K562 (cell line): ENCODE results near the gene CCDC106. TPM values are rescaled to one million over a fixed set of nuclear protein-coding genes. Genes with fewer than 3 reads are reported as not detected.
A peak's percentile ranks its signal among the peaks of the same experiment; 100 is the strongest.

Experiments
- ATF1 ChIP-seq, 2 experiments: fragments of 450-650 bp in 1 of 2; IDR thresholded peaks; 2 replicates each; pipeline ENCODE4 v1.6.1; 2016; ENCODE audit warnings: missing compliant biosample characterization in 1 of 2, missing genetic modification characterization in 1 of 2
- CHD4 ChIP-seq: fragments of 200-600 bp; sonication (generic); IDR thresholded peaks from 3 replicates; pipeline ENCODE4 v1.6.1; 2012; ENCODE audit warnings: low read depth, mild to moderate bottlenecking, mixed read lengths, low read length, inconsistent platforms; ENCODE audit not compliant: insufficient read depth, insufficient replicate concordance, poor library complexity, severe bottlenecking
- HDAC1 ChIP-seq, 2 experiments: fragments of 450-650 bp; IDR thresholded peaks; 2 replicates each; pipeline ENCODE4 v1.6.1; 2016 to 2017; ENCODE audit warnings: inconsistent platforms in 1 of 2, mild to moderate bottlenecking in 1 of 2, moderate library complexity in 1 of 2
- HMG20A ChIP-seq: fragments of 450-650 bp; formaldehyde crosslinking; conservative IDR thresholded peaks from 2 replicates; pipeline ENCODE4 v1.4.0; 2020; ENCODE audit warnings: mild to moderate bottlenecking, mixed read lengths
- KAT2B ChIP-seq: IDR thresholded peaks from one replicate; pipeline ENCODE4 v1.6.1; 2012; ENCODE audit warnings: low read depth, mild to moderate bottlenecking, control low read depth, inconsistent platforms, low read length, moderate library complexity
- KAT7 ChIP-seq: sonication (generic); formaldehyde crosslinking; IDR thresholded peaks from 2 replicates; pipeline ENCODE4 v1.8.0; 2022; ENCODE audit warnings: missing genetic modification reagents, mild to moderate bottlenecking, borderline replicate concordance
- KDM5B ChIP-seq: fragments of 200-600 bp; sonication (generic); IDR thresholded peaks from 2 replicates; pipeline ENCODE4 v1.6.1; 2012; ENCODE audit warnings: low read depth, mild to moderate bottlenecking, moderate library complexity, low read length, control low read depth, inconsistent platforms; ENCODE audit not compliant: insufficient replicate concordance
- LARP7 ChIP-seq: fragments of 450-650 bp; IDR thresholded peaks from 2 replicates; pipeline ENCODE4 v1.6.1; 2016
- MEF2D ChIP-seq: conservative IDR thresholded peaks from 2 replicates; pipeline ENCODE4 v1.6.1; 2016; ENCODE audit warnings: low read depth, missing genetic modification characterization, missing compliant biosample characterization
- NCOA1 ChIP-seq: fragments of 450-650 bp; IDR thresholded peaks from 2 replicates; pipeline ENCODE4 v1.6.1; 2016; ENCODE audit warnings: low read depth
- PHF8 ChIP-seq: fragments of 200-600 bp; sonication (generic); IDR thresholded peaks from 2 replicates; pipeline ENCODE4 v1.6.1; 2012; ENCODE audit warnings: mixed run types, mild to moderate bottlenecking, inconsistent platforms, low read length, moderate library complexity, borderline replicate concordance
- POLR2G ChIP-seq: fragments of 200-400 bp; formaldehyde crosslinking; IDR thresholded peaks from 2 replicates; pipeline ENCODE4 v1.6.1; 2017; ENCODE audit warnings: low read depth, mild to moderate bottlenecking, antibody characterized with exemption, low read length, moderate library complexity
- RAD51 ChIP-seq: fragments of 450-650 bp; IDR thresholded peaks from 2 replicates; pipeline ENCODE4 v1.7.1; 2016; ENCODE audit warnings: low read depth, mild to moderate bottlenecking, borderline replicate concordance
- SIX5 ChIP-seq, 2 experiments: IDR thresholded peaks; 2 replicates each; pipeline ENCODE4 v1.6.1; 2011; ENCODE audit warnings: low read length in 2 of 2, borderline replicate concordance in 1 of 2, low read depth in 1 of 2, mild to moderate bottlenecking in 1 of 2, moderate library complexity in 1 of 2; ENCODE audit not compliant: insufficient read depth in 1 of 2
- SMAD3 ChIP-seq: fragments of 450-650 bp; formaldehyde crosslinking; conservative IDR thresholded peaks from 2 replicates; pipeline ENCODE4 v1.4.0; 2020; ENCODE audit warnings: mild to moderate bottlenecking
- STAT6 ChIP-seq: sonication (generic); formaldehyde crosslinking; IDR thresholded peaks from 2 replicates; pipeline ENCODE4 v1.8.1; 2023; ENCODE audit warnings: mild to moderate bottlenecking, missing genetic modification reagents
- TARDBP ChIP-seq: fragments of 450-650 bp; IDR thresholded peaks from 2 replicates; pipeline ENCODE4 v1.6.1; 2016
- polyA plus RNA-seq, 8 experiments: library from polyadenylated mRNA; depleted of rRNA in 4 of 8; stranded (reverse) in 5 of 8; unstranded in 3 of 8; fragments of >200 nt; fragmentation: Nextera tagmentation in 2 of 8; fragmentation: Illumina TruSeq in 1 of 8; extraction: Ambion mirVana in 2 of 8; extraction: Trizol in 1 of 8; gene quantifications; 2 replicates each; pipeline versions ENCODE4 v1.2.1 to v1.2.3, GENCODE V29; 2011 to 2014; ENCODE audit warnings: inconsistent platforms in 1 of 8, missing spikeins in 1 of 8
- total RNA-seq, 7 experiments: library from RNA; depleted of rRNA in 6 of 7; stranded (reverse); fragments of >200 nt in 6 of 7; fragmentation: Illumina TruSeq in 2 of 7; extraction: Trizol in 2 of 7; gene quantifications; 2 replicates each; pipeline versions ENCODE4 v1.2.1 to v1.2.3, GENCODE V29; 2011 to 2021; ENCODE audit warnings: low replicate concordance in 1 of 7

CCDC106 gene
- total and polyA plus RNA-seq, 9 of the 15 experiments (the other 6 are each of a cell fraction or from before 2014, with no cell fraction given) = 0.10 to 27.5 (median 15.0) TPM; not detected in 1

GRCh38 chr19:55598719-55599467, 49.1 kb upstream of the CCDC106 start (continued):
- TF ChIP-seq KAT7 (CRISPR knock-in tag) (peak; percentile 88; the same call in 1 of the 2 replicates), NCOA1 (no peak), PHF8 (peak; percentile 67; the same call in 1 of the 2 replicates), MEF2D (tag) (no peak), HDAC1 (IDR thresholded peaks at IDR 0.05) (peak in 1 of 2 experiments; percentile 6; a peak in 2 of 4 replicates), CHD4 (no peak), SMAD3 (CRISPR knock-in tag) (no peak), ATF1 (CRISPR knock-in tag; IDR thresholded peaks at IDR 0.05) (no peak), ATF1 (tag; IDR thresholded peaks at IDR 0.05) (no peak), LARP7 (peak; percentile 86), SIX5 (IDR thresholded peaks at IDR 0.05; ENCODE audit: borderline replicate concordance in 1 of 2, insufficient read depth in 1 of 2, low read depth in 1 of 2, low read length in 2 of 2) (0 out of 4 replicates have a peak, but pooled peaks of 1 of the 2 experiments have one; percentile 7), KDM5B (peak; percentile 42), STAT6 (CRISPR knock-in tag) (no peak), RAD51 (no peak), TARDBP (0 out of 2 replicates have a peak, but pooled peaks have one; percentile 55), POLR2G (peak; percentile 95), KAT2B (no peak), HMG20A (CRISPR knock-in tag) (no peak)
- TF ChIP-seq, all 486 proteins: peak for 72
